ENCODE results near the gene CDH13. TPM values are rescaled to one million over a fixed set of nuclear protein-coding genes. Genes with fewer than 3 reads are reported as not detected.

CDH13 gene
- total and polyA plus RNA-seq, 2 experiments from 2014 or later, result 1.2 to 1.5 TPM

- Histone ChIP-seq H4K20me1 (ENCODE audit: insufficient read depth, poor library complexity, severe bottlenecking) (no peaks in the 10 kb centered on the region), H3K36me3 (replicated peaks; ENCODE audit: insufficient read depth, low read depth) (no peaks in the 10 kb centered on the region), H3K79me2 (no peaks in the 10 kb centered on the region), H3K9me3 (ENCODE audit: low read depth) (no peaks in the 10 kb centered on the region), H3K4me3 (no peak overlapping the region), H3K4me1 (ENCODE audit: insufficient read depth) (no peaks in the 10 kb centered on the region), H3K27me3 (no peaks in the 10 kb centered on the region), H3K4me2 (no peak overlapping the region), H3K27ac (no peak overlapping the region), H3K9me2 (replicated peaks; ENCODE audit: insufficient read depth) (no peaks in the 10 kb centered on the region), H2AFZ (no peak overlapping the region)
- TF ChIP-seq EZH2phosphoT487 (IDR thresholded peaks at IDR 0.05; ENCODE audit: low read depth, severe bottlenecking, unreplicated experiment) (no peak), CTCF (IDR thresholded peaks at IDR 0.05; ENCODE audit: poor library complexity) (no peak), EZH2 (IDR thresholded peaks at IDR 0.05; ENCODE audit: borderline replicate concordance) (no peak)
- no peak for DNase-seq (ENCODE audit: low spot score)
- WGBS (ENCODE audit: low lambda C conversion rate, missing lambda C conversion rate), result 86% methylated on average over 6 of the region's 7 CpGs
Observed at GRCh38 chr16:83329441-83329840, 702.7 kb downstream of the CDH13 start.

- Histone ChIP-seq H3K4me3 (no peak overlapping the region), H3K36me3 (replicated peaks; ENCODE audit: insufficient read depth, low read depth) (no peaks in the 10 kb centered on the region), H3K4me2 (no peak overlapping the region), H3K79me2 (no peaks in the 10 kb centered on the region), H3K27me3 (no peaks in the 10 kb centered on the region), H3K9me3 (ENCODE audit: low read depth) (no peaks in the 10 kb centered on the region), H3K9me2 (replicated peaks; ENCODE audit: insufficient read depth) (no peaks in the 10 kb centered on the region), H3K4me1 (ENCODE audit: insufficient read depth) (no peaks in the 10 kb centered on the region), H4K20me1 (ENCODE audit: insufficient read depth, poor library complexity, severe bottlenecking) (no peaks in the 10 kb centered on the region), H2AFZ (no peak overlapping the region), H3K27ac (no peak overlapping the region)
- DNase-seq (ENCODE audit: low spot score), result no peak
- TF ChIP-seq EZH2 (IDR thresholded peaks at IDR 0.05; ENCODE audit: borderline replicate concordance) (no peak), EZH2phosphoT487 (IDR thresholded peaks at IDR 0.05; ENCODE audit: low read depth, severe bottlenecking, unreplicated experiment) (no peak), CTCF (IDR thresholded peaks at IDR 0.05; ENCODE audit: poor library complexity) (no peak)
- WGBS (ENCODE audit: low lambda C conversion rate, missing lambda C conversion rate), result 88% methylated on average over 2 of the region's 2 CpGs
Observed at GRCh38 chr16:83330251-83330650, 703.5 kb downstream of the CDH13 start.

GRCh38 chr16:83335076-83335475 lies 708.3 kb downstream of the CDH13 start:
- Histone ChIP-seq H3K4me2 (no peak overlapping the region), H3K4me1 (ENCODE audit: insufficient read depth) (no peaks in the 10 kb centered on the region), H3K27me3 (no peaks in the 10 kb centered on the region), H3K27ac (no peak overlapping the region), H3K4me3 (no peak overlapping the region), H2AFZ (no peak overlapping the region), H3K79me2 (no peaks in the 10 kb centered on the region), H3K9me2 (replicated peaks; ENCODE audit: insufficient read depth) (no peaks in the 10 kb centered on the region), H3K36me3 (replicated peaks; ENCODE audit: insufficient read depth, low read depth) (no peaks in the 10 kb centered on the region), H3K9me3 (ENCODE audit: low read depth) (no peaks in the 10 kb centered on the region), H4K20me1 (ENCODE audit: insufficient read depth, poor library complexity, severe bottlenecking) (no peaks in the 10 kb centered on the region)
- WGBS (ENCODE audit: low lambda C conversion rate, missing lambda C conversion rate), result 67% methylated on average over 2 of the region's 2 CpGs
- TF ChIP-seq CTCF (IDR thresholded peaks at IDR 0.05; ENCODE audit: poor library complexity) (no peak), EZH2phosphoT487 (IDR thresholded peaks at IDR 0.05; ENCODE audit: low read depth, severe bottlenecking, unreplicated experiment) (no peak), EZH2 (IDR thresholded peaks at IDR 0.05; ENCODE audit: borderline replicate concordance) (no peak)
- no peak for DNase-seq (ENCODE audit: low spot score)

- no peaks in the 10 kb centered on the region for H3K4me1 ChIP-seq (ENCODE audit: insufficient read depth)
- H3K4me2 ChIP-seq, result no peak overlapping the region
- no peaks in the 10 kb centered on the region for H4K20me1 ChIP-seq (ENCODE audit: insufficient read depth, poor library complexity, severe bottlenecking)
- no peak overlapping the region for H3K27ac ChIP-seq
- H3K4me3 ChIP-seq, result no peak overlapping the region
- H2AFZ ChIP-seq, result no peak overlapping the region
- H3K9me3 ChIP-seq (ENCODE audit: low read depth), result no peaks in the 10 kb centered on the region
- no peaks in the 10 kb centered on the region for H3K9me2 ChIP-seq (replicated peaks; ENCODE audit: insufficient read depth)
- H3K27me3 ChIP-seq, result no peaks in the 10 kb centered on the region
- TF ChIP-seq CTCF (IDR thresholded peaks at IDR 0.05; ENCODE audit: poor library complexity), result no peak
- TF ChIP-seq EZH2 (IDR thresholded peaks at IDR 0.05; ENCODE audit: borderline replicate concordance), result no peak
- TF ChIP-seq EZH2phosphoT487 (IDR thresholded peaks at IDR 0.05; ENCODE audit: low read depth, severe bottlenecking, unreplicated experiment), result no peak
- DNase-seq (ENCODE audit: low spot score), result no peak
- 89% methylated on average over 3 of the region's 3 CpGs for WGBS (ENCODE audit: low lambda C conversion rate, missing lambda C conversion rate)
- no peaks in the 10 kb centered on the region for H3K79me2 ChIP-seq
- H3K36me3 ChIP-seq (replicated peaks; ENCODE audit: insufficient read depth, low read depth), result no peaks in the 10 kb centered on the region
Observed at GRCh38 chr16:83336603-83337002, 709.8 kb downstream of the CDH13 start.

All from hepatocyte (in vitro differentiated cells).